OCI-LY7 (cell line): ENCODE results near the gene IFT81.
A peak's percentile ranks its signal among the peaks of the same experiment; 100 is the strongest.

Source experiments
- CTCF ChIP-seq: fragments of 200-600 bp; sonication (generic); conservative IDR thresholded peaks from 2 replicates; pipeline ENCODE4 v1.5.1; 2014; ENCODE audit warnings: mild to moderate bottlenecking, antibody characterized with exemption, low read length, moderate library complexity, mixed read lengths
- EZH2phosphoT487 ChIP-seq: fragments of 200-600 bp; sonication (generic); IDR thresholded peaks from 2 replicates; pipeline ENCODE4 v1.6.1; 2018; ENCODE audit warnings: low read depth, borderline replicate concordance, mild to moderate bottlenecking, mixed run types, antibody characterized with exemption, low read length, moderate library complexity, mixed read lengths

- peak; percentile 66 for TF ChIP-seq CTCF
- no peak for TF ChIP-seq EZH2phosphoT487
Measured at GRCh38 chr12:110224379-110225304, 100.5 kb downstream of the IFT81 start.
